ENCODE data around the gene DNAI1. TPM values are rescaled to one million over a fixed set of nuclear protein-coding genes. Genes with fewer than 3 reads are reported as not detected.

DNAI1 gene
- not detected for total RNA-seq

DNA sequence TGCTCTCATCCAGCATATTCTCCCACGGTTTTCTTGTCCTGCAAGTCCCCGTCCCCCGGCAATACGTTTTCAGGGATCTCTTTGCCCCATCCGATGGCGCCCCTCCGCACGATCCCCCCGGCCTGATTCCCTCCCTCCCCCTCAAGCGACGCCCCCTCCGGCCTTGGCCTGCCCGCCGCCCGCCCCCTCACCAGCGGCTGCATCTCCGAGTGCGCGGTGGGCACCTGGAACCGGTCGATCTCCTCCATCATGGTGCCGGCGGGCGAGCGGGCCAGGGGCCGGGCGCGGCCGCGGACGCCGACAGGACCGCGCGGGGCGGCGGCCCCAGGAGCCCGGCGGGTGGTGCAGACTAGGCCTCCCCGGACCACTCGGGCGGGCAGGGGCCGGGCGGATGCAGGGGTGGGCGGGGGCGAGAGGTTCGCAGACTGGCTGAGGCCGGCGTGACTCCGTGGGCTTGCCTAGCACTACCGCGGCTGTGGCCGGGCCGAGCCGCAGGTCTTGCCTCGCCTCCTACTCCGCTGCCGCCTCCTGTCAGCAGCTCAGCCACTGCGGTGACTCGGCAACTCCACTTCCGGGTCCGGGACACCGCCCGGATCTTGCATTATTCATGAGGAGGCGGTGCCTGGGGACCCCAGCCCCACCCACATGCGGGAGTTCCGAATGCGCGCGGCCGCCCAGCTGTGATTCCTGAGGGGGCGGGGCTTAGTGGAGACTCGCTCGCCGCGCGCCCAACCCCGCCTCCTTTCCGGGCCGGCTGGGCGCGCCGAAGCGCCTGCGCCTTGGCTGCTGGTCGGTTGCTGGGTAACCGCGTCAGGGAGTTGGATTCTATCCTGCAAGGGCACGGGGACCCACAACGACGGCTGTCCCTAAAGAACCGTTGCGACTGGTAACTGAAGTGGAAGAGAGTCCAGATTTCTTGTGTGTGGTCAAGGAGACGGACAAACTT is at the start of gene DNAI1, which contains the start of gene FAM219A:
Gene DNAI1 (plus strand): TSS at position 793 of the 946 bp plus-strand sequence. CDS start 201 bp downstream, outside the sequence.
Gene FAM219A (minus strand): TSS at position 558 of the 946 bp plus-strand sequence. CDS start 307 bp downstream, at position 251.
- intact Hi-C loops (cut with DNase I): no loop called here
- TF ChIP-seq, protein P1, sequence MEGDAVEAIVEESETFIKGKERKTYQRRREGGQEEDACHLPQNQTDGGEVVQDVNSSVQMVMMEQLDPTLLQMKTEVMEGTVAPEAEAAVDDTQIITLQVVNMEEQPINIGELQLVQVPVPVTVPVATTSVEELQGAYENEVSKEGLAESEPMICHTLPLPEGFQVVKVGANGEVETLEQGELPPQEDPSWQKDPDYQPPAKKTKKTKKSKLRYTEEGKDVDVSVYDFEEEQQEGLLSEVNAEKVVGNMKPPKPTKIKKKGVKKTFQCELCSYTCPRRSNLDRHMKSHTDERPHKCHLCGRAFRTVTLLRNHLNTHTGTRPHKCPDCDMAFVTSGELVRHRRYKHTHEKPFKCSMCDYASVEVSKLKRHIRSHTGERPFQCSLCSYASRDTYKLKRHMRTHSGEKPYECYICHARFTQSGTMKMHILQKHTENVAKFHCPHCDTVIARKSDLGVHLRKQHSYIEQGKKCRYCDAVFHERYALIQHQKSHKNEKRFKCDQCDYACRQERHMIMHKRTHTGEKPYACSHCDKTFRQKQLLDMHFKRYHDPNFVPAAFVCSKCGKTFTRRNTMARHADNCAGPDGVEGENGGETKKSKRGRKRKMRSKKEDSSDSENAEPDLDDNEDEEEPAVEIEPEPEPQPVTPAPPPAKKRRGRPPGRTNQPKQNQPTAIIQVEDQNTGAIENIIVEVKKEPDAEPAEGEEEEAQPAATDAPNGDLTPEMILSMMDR (IDR thresholded peaks at IDR 0.05): no peak
- Histone ChIP-seq H3K9me3 (no peaks in the 10 kb centered on the region), H3K27me3 (no peaks in the 10 kb centered on the region), H3K9ac (ENCODE audit: low read depth in 2 of 2, low read length in 2 of 2) (peak within 1 kb of the TSS; percentile 78 to 81), H3K36me3 (no peaks in the 10 kb centered on the region), H3K4me1 (no peaks in the 10 kb centered on the region), H3K27ac (peak within 1 kb of the TSS; percentile 6), H3K4me3 (peak within 1 kb of the TSS; percentile 72)
- DNase-seq: peak; percentile 99

DNA sequence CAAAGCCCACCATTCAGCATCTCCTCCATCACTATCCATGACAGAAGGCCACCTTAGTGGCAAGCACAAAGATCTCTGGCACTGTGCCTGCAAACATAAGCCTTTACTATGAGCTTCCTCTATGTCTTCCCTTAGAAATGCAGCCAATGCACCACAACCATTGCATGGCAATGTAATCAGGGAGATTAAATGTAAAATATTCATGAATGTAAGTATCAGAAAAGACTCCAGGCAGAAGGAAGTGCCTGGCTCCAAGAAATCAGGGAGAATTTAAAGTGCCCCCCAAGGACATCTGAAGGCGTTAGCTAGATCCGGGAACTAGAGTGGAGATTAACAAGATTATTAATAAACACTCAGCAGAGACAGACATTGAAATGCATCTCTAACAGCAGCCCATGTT is 49.5 kb upstream of the DNAI1 start:
- Histone ChIP-seq H3K36me3 (no peaks in the 10 kb centered on the region), H3K9ac (ENCODE audit: low read depth in 2 of 2, low read length in 2 of 2) (no peak overlapping the region), H3K9me3 (no peaks in the 10 kb centered on the region), H3K27me3 (no peaks in the 10 kb centered on the region), H3K4me1 (no peaks in the 10 kb centered on the region), H3K4me3 (no peak overlapping the region), H3K27ac (no peak overlapping the region)
- TF ChIP-seq, protein P1 (IDR thresholded peaks at IDR 0.05): no peak
- no peak for DNase-seq
- intact Hi-C loops (cut with DNase I): loop anchor here (5.0 kb wide), 1 partner anchor 183 kb away; no protein-coding TSS in a partner anchor

DNA sequence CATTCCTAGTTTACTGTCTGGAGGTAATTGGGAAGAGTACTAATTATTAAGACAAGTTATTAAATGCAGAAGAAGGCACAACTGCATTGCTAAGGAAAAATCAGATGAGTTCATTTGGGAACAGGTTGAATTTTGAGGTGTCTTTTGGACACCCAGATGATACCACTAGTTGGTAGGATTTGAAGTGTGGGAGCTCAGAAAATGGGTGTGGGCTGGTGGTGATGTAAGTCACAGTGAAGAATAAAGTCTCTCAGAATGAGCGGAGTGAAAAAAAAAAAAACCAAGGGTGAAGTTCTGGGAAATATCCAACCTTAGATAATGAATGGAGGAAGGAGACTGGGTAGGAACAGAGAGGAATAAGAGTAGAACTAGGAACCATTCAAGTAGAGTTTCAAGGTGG is 46.3 kb upstream of the DNAI1 start:
- no peaks in the 10 kb centered on the region for H3K4me1 ChIP-seq
- H3K9me3 ChIP-seq: no peaks in the 10 kb centered on the region
- H3K4me3 ChIP-seq: no peak overlapping the region
- H3K36me3 ChIP-seq: no peaks in the 10 kb centered on the region
- intact Hi-C loops (cut with DNase I): no loop called here
- TF ChIP-seq, protein P1 (IDR thresholded peaks at IDR 0.05): no peak
- H3K27me3 ChIP-seq: no peaks in the 10 kb centered on the region
- no peak overlapping the region for H3K9ac ChIP-seq (ENCODE audit: low read depth in 2 of 2, low read length in 2 of 2)
- no peak for DNase-seq
- no peak overlapping the region for H3K27ac ChIP-seq

DNA sequence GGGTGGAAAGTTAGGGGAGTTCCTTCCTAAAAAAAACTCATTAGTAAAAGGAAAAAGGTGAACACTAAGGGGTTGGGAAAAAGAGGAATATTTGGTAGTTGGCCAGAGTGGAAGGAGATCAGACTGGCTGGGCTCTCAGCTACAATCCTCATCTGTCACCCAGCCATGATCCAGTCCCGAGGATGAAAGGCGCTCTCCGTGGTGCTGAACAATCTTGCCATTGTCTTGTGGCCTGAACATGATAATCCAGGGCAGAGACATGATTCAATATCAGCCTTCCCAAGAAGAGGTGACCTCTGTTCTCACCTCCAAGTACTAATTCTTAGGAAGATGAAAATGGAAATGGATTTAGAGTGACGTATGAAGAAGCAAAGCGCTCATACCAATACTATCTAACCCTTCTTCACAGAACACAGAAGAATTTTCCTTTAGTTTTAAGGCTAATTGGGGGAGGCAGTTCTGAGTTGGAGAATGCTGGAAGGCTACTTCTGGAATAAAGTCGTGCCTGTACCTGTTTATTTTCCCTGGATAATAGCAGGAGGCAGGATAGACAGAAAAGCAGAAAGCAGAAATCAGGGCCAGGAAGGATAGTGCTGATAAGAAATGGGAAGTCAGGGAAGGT is 45.3 kb upstream of the DNAI1 start:
- Histone ChIP-seq H3K27me3 (no peaks in the 10 kb centered on the region), H3K27ac (no peak overlapping the region), H3K9ac (ENCODE audit: low read depth in 2 of 2, low read length in 2 of 2) (no peak overlapping the region), H3K4me1 (no peaks in the 10 kb centered on the region), H3K4me3 (no peak overlapping the region), H3K9me3 (no peaks in the 10 kb centered on the region), H3K36me3 (no peaks in the 10 kb centered on the region)
- peak; percentile 35 for DNase-seq
- intact Hi-C loops (cut with DNase I): no loop called here
- TF ChIP-seq, protein P1 (IDR thresholded peaks at IDR 0.05): no peak

DNA sequence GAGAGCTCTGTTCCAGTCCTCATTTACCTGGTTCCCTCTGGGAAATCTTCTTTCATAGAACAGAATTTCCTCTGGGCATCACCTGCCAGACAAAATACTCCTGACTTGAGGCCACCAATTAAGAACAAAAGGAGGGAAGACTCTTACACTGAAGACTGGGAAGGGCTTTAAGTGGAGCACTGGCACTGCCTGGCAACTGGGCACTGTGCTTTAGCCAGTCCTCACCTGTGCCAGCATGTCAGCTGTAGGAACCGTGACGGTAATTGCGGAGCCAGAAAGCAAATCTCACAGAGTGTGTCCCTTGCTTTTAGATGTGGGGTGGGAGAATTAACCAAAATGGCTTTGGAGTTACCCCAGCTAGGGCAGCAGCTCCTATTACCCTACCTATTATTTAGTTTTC is 40.9 kb upstream of the DNAI1 start:
- TF ChIP-seq, protein P1 (IDR thresholded peaks at IDR 0.05): no peak
- no peaks in the 10 kb centered on the region for H3K4me1 ChIP-seq
- DNase-seq: no peak
- no peak overlapping the region for H3K4me3 ChIP-seq
- H3K9me3 ChIP-seq: no peaks in the 10 kb centered on the region
- no peaks in the 10 kb centered on the region for H3K27me3 ChIP-seq
- H3K9ac ChIP-seq (ENCODE audit: low read depth in 2 of 2, low read length in 2 of 2): no peak overlapping the region
- no peak overlapping the region for H3K27ac ChIP-seq
- no peaks in the 10 kb centered on the region for H3K36me3 ChIP-seq
- intact Hi-C loops (cut with DNase I): no loop called here
